ENCODE results near the gene MLEC. TPM values are rescaled to one million over a fixed set of nuclear protein-coding genes. Genes with fewer than 3 reads are reported as not detected.

MLEC gene
- total and polyA plus RNA-seq, 2 of the 13 experiments (the other 11 are each of a cell fraction or from before 2014, with no cell fraction given): 49.8 to 156 TPM

Other genes with a start within 250 kb of the MLEC start
- gene COX6A1, start 249.0 kb upstream of the MLEC start, total RNA-seq (2016; rRNA removed; fragmentation: Illumina TruSeq; extraction: Trizol): 204 and 542 TPM in 2 replicates
- 655 and 673 TPM in 2 replicates for gene COX6A1, start 249.0 kb upstream of the MLEC start, polyA plus RNA-seq (2011; rRNA removed)
- 117 and 178 TPM in 2 replicates for gene TRIAP1, start 240.8 kb upstream of the MLEC start, total RNA-seq (2016; rRNA removed; fragmentation: Illumina TruSeq; extraction: Trizol)
- gene TRIAP1, start 240.8 kb upstream of the MLEC start, polyA plus RNA-seq (2011; rRNA removed): 44.4 and 55.0 TPM in 2 replicates
- gene GATC, start 240.7 kb upstream of the MLEC start, total RNA-seq (2016; rRNA removed; fragmentation: Illumina TruSeq; extraction: Trizol): 29.7 and 38.5 TPM in 2 replicates
- gene GATC, start 240.7 kb upstream of the MLEC start, polyA plus RNA-seq (2011; rRNA removed): 16.2 and 17.7 TPM in 2 replicates
- gene SRSF9, start 217.4 kb upstream of the MLEC start, total RNA-seq (2016; rRNA removed; fragmentation: Illumina TruSeq; extraction: Trizol): 144 and 153 TPM in 2 replicates
- 96.2 and 125 TPM in 2 replicates for gene SRSF9, start 217.4 kb upstream of the MLEC start, polyA plus RNA-seq (2011; rRNA removed)
- gene DYNLL1, start 191.0 kb upstream of the MLEC start, total RNA-seq (2016; rRNA removed; fragmentation: Illumina TruSeq; extraction: Trizol): 271 and 403 TPM in 2 replicates
- gene DYNLL1, start 191.0 kb upstream of the MLEC start, polyA plus RNA-seq (2011; rRNA removed): 294 and 318 TPM in 2 replicates
- 41.5 and 59.8 TPM in 2 replicates for gene COQ5, start 158.0 kb upstream of the MLEC start, total RNA-seq (2016; rRNA removed; fragmentation: Illumina TruSeq; extraction: Trizol)
- gene COQ5, start 158.0 kb upstream of the MLEC start, polyA plus RNA-seq (2011; rRNA removed): 27.6 and 36.4 TPM in 2 replicates
- 62.5 and 86.7 TPM in 2 replicates for gene RNF10, start 152.8 kb upstream of the MLEC start, total RNA-seq (2016; rRNA removed; fragmentation: Illumina TruSeq; extraction: Trizol)
- 74.5 and 88.0 TPM in 2 replicates for gene RNF10, start 152.8 kb upstream of the MLEC start, polyA plus RNA-seq (2011; rRNA removed)
- 54.3 and 61.3 TPM in 2 replicates for gene POP5, start 105.7 kb upstream of the MLEC start, total RNA-seq (2016; rRNA removed; fragmentation: Illumina TruSeq; extraction: Trizol)
- 43.4 and 45.6 TPM in 2 replicates for gene POP5, start 105.7 kb upstream of the MLEC start, polyA plus RNA-seq (2011; rRNA removed)
- gene CABP1, start 46.5 kb upstream of the MLEC start, total RNA-seq (2016; rRNA removed; fragmentation: Illumina TruSeq; extraction: Trizol): not detected in 2 replicates
- not detected in 2 replicates for gene CABP1, start 46.5 kb upstream of the MLEC start, polyA plus RNA-seq (2011; rRNA removed)
- 19.6 and 30.7 TPM in 2 replicates for gene UNC119B, start 23.3 kb downstream of the MLEC start, total RNA-seq (2016; rRNA removed; fragmentation: Illumina TruSeq; extraction: Trizol)
- gene UNC119B, start 23.3 kb downstream of the MLEC start, polyA plus RNA-seq (2011; rRNA removed): 18.6 and 19.7 TPM in 2 replicates
- 22.4 and 27.7 TPM in 2 replicates for gene ACADS, start 38.7 kb downstream of the MLEC start, total RNA-seq (2016; rRNA removed; fragmentation: Illumina TruSeq; extraction: Trizol)
- gene ACADS, start 38.7 kb downstream of the MLEC start, polyA plus RNA-seq (2011; rRNA removed): 17.4 and 25.4 TPM in 2 replicates
- gene SPPL3, start 217.2 kb downstream of the MLEC start, total RNA-seq (2016; rRNA removed; fragmentation: Illumina TruSeq; extraction: Trizol): 6.6 and 9.1 TPM in 2 replicates
- 8.9 and 10.8 TPM in 2 replicates for gene SPPL3, start 217.2 kb downstream of the MLEC start, polyA plus RNA-seq (2011; rRNA removed)